ENCODE results near the gene TMEM135.
"Not testable (repeated sequence)": the region's sequence is repeated elsewhere in the genome, so short reads cannot be mapped to it uniquely, and the experiment has no call there.

The TMEM135 gene

GRCh38 chr11:87252869-87253268 is 215.1 kb downstream of the TMEM135 start:
- in situ Hi-C loops (cut with MboI; ENCODE audit: low sequenced_read_pairs) = no loop called here

- in situ Hi-C loops (cut with MboI; ENCODE audit: low sequenced_read_pairs) = no loop called here
Measured at GRCh38 chr11:87254562-87254961, 216.8 kb downstream of the TMEM135 start.

GRCh38 chr11:87255589-87255988 is 217.9 kb downstream of the TMEM135 start:
- in situ Hi-C loops (cut with MboI; ENCODE audit: low sequenced_read_pairs) = no loop called here

- in situ Hi-C loops (cut with MboI; ENCODE audit: low sequenced_read_pairs) = no loop called here
Measured at GRCh38 chr11:87256694-87257340, 219.1 kb downstream of the TMEM135 start.

GRCh38 chr11:87258171-87258833 is 220.6 kb downstream of the TMEM135 start:
- in situ Hi-C loops (cut with MboI; ENCODE audit: low sequenced_read_pairs) = no loop called here

GRCh38 chr11:87259736-87260135 is 222.0 kb downstream of the TMEM135 start:
- in situ Hi-C loops (cut with MboI; ENCODE audit: low sequenced_read_pairs) = no loop called here

- in situ Hi-C loops (cut with MboI; ENCODE audit: low sequenced_read_pairs) = no loop called here
Measured at GRCh38 chr11:87260811-87261210, 223.1 kb downstream of the TMEM135 start.

- in situ Hi-C loops (cut with MboI; ENCODE audit: low sequenced_read_pairs) = no loop called here
Measured at GRCh38 chr11:87263264-87263838, 225.6 kb downstream of the TMEM135 start.

GRCh38 chr11:87263979-87264378 is 226.2 kb downstream of the TMEM135 start:
- in situ Hi-C loops (cut with MboI; ENCODE audit: low sequenced_read_pairs) = no loop called here

GRCh38 chr11:87265132-87265531 is 227.4 kb downstream of the TMEM135 start:
- in situ Hi-C loops (cut with MboI; ENCODE audit: low sequenced_read_pairs) = no loop called here

GRCh38 chr11:87265979-87266378 is 228.2 kb downstream of the TMEM135 start:
- in situ Hi-C loops (cut with MboI; ENCODE audit: low sequenced_read_pairs) = no loop called here

- in situ Hi-C loops (cut with MboI; ENCODE audit: low sequenced_read_pairs) = no loop called here
Measured at GRCh38 chr11:87266751-87267150, 229.0 kb downstream of the TMEM135 start.

GRCh38 chr11:87271951-87272350 is 234.2 kb downstream of the TMEM135 start:
- in situ Hi-C loops (cut with MboI; ENCODE audit: low sequenced_read_pairs) = not testable (repeated sequence)

GRCh38 chr11:87275176-87275575 is 237.4 kb downstream of the TMEM135 start:
- in situ Hi-C loops (cut with MboI; ENCODE audit: low sequenced_read_pairs) = loop anchor here (25.0 kb wide), 1 partner anchor 338 kb away; no protein-coding TSS in a partner anchor

- in situ Hi-C loops (cut with MboI; ENCODE audit: low sequenced_read_pairs) = loop anchor here (25.0 kb wide), 1 partner anchor 343 kb away; no protein-coding TSS in a partner anchor
Measured at GRCh38 chr11:87280143-87280542, 242.4 kb downstream of the TMEM135 start.

- in situ Hi-C loops (cut with MboI; ENCODE audit: low sequenced_read_pairs) = loop anchor here (25.0 kb wide), 1 partner anchor 344 kb away; no protein-coding TSS in a partner anchor
Measured at GRCh38 chr11:87281496-87281895, 243.8 kb downstream of the TMEM135 start.

- in situ Hi-C loops (cut with MboI; ENCODE audit: low sequenced_read_pairs) = loop anchor here (25.0 kb wide), 1 partner anchor 347 kb away; no protein-coding TSS in a partner anchor
Measured at GRCh38 chr11:87284306-87284705, 246.6 kb downstream of the TMEM135 start.

- in situ Hi-C loops (cut with MboI; ENCODE audit: low sequenced_read_pairs) = loop anchor here (25.0 kb wide), 1 partner anchor 348 kb away; no protein-coding TSS in a partner anchor
Measured at GRCh38 chr11:87285674-87286073, 247.9 kb downstream of the TMEM135 start.

GRCh38 chr11:87286338-87286737 is 248.6 kb downstream of the TMEM135 start:
- in situ Hi-C loops (cut with MboI; ENCODE audit: low sequenced_read_pairs) = loop anchor here (25.0 kb wide), 1 partner anchor 349 kb away; no protein-coding TSS in a partner anchor

GRCh38 chr11:87290304-87290922 is 252.7 kb downstream of the TMEM135 start:
- in situ Hi-C loops (cut with MboI; ENCODE audit: low sequenced_read_pairs) = loop anchor here (25.0 kb wide), 1 partner anchor 353 kb away; no protein-coding TSS in a partner anchor

- in situ Hi-C loops (cut with MboI; ENCODE audit: low sequenced_read_pairs) = loop anchor here (25.0 kb wide), 1 partner anchor 355 kb away; no protein-coding TSS in a partner anchor
Measured at GRCh38 chr11:87292598-87292997, 254.9 kb downstream of the TMEM135 start.
